ENCODE measurements around the gene PPM1E.
"Not testable (repeated sequence)": the region's sequence is repeated elsewhere in the genome, so short reads cannot be mapped to it uniquely, and the experiment has no call there.

Gene PPM1E

GRCh38 chr17:58734040-58734439, 21.6 kb upstream of the PPM1E start:
- no peak overlapping the region for H3K27ac ChIP-seq
- no peak for TF ChIP-seq CTCF (IDR thresholded peaks at IDR 0.05)
- no peak for TF ChIP-seq ZFX (IDR thresholded peaks at IDR 0.05; ENCODE audit: borderline replicate concordance)

GRCh38 chr17:58734811-58735210, 20.8 kb upstream of the PPM1E start:
- no peak overlapping the region for H3K27ac ChIP-seq
- no peak for TF ChIP-seq ZFX (IDR thresholded peaks at IDR 0.05; ENCODE audit: borderline replicate concordance)
- no peak for TF ChIP-seq CTCF (IDR thresholded peaks at IDR 0.05)

- no peak overlapping the region for H3K27ac ChIP-seq
- TF ChIP-seq ZFX (IDR thresholded peaks at IDR 0.05; ENCODE audit: borderline replicate concordance) (no peak), CTCF (IDR thresholded peaks at IDR 0.05) (no peak)
These were observed 14.5 kb upstream of the PPM1E start for GRCh38 chr17:58741121-58741625.

- no peak for TF ChIP-seq ZFX (IDR thresholded peaks at IDR 0.05; ENCODE audit: borderline replicate concordance)
- TF ChIP-seq CTCF (IDR thresholded peaks at IDR 0.05): no peak
- H3K27ac ChIP-seq: no peak overlapping the region
These were observed 8.0 kb upstream of the PPM1E start for GRCh38 chr17:58747674-58748073.

- not testable (repeated sequence) for H3K27ac ChIP-seq
These were observed 6.0 kb upstream of the PPM1E start for GRCh38 chr17:58749627-58750026.

- no peak overlapping the region for H3K27ac ChIP-seq
- TF ChIP-seq ZFX (IDR thresholded peaks at IDR 0.05; ENCODE audit: borderline replicate concordance) (no peak), CTCF (IDR thresholded peaks at IDR 0.05) (no peak)
These were observed 2.6 kb upstream of the PPM1E start for GRCh38 chr17:58753026-58753425.

GRCh38 chr17:58755269-58755576, 431 bp upstream of the PPM1E start:
- TF ChIP-seq ZFX (IDR thresholded peaks at IDR 0.05; ENCODE audit: borderline replicate concordance) (no peak), CTCF (IDR thresholded peaks at IDR 0.05) (no peak)

More at GRCh38 chr17:58755269-58755576, 431 bp upstream of the PPM1E start:
- H3K27ac ChIP-seq: peak overlapping the region; percentile 69

All from 22Rv1 (cell line).